ENCODE data around the gene SWT1. TPM values are rescaled to one million over a fixed set of nuclear protein-coding genes. Genes with fewer than 3 reads are reported as not detected.
A peak's percentile ranks its signal among the peaks of the same experiment; 100 is the strongest.
"Not testable (repeated sequence)": the region's sequence is repeated elsewhere in the genome, so short reads cannot be mapped to it uniquely, and the experiment has no call there.

Gene SWT1
- total RNA-seq, 2 experiments from 2014 or later: 1.8 to 2.5 TPM

DNA sequence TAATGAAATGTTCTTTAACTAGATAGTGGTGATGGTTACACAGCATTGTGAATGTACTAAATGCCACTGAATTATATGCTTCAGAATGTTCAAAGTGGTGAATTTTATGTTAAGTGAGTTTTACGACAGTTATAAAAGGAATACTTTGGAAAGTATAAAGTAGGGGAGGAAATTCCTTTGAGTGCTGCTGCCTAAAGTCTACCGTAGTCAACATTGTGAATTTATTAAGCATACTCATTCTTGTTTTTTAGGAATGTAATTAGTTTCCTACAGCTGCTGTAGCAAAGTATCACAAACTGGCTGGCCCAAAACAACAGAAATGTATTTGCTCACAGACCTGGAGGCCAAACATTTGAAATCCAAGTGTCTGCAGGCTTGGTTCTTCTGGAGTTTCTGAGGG is 73.0 kb downstream of the SWT1 start:
- TF ChIP-seq, protein P1, sequence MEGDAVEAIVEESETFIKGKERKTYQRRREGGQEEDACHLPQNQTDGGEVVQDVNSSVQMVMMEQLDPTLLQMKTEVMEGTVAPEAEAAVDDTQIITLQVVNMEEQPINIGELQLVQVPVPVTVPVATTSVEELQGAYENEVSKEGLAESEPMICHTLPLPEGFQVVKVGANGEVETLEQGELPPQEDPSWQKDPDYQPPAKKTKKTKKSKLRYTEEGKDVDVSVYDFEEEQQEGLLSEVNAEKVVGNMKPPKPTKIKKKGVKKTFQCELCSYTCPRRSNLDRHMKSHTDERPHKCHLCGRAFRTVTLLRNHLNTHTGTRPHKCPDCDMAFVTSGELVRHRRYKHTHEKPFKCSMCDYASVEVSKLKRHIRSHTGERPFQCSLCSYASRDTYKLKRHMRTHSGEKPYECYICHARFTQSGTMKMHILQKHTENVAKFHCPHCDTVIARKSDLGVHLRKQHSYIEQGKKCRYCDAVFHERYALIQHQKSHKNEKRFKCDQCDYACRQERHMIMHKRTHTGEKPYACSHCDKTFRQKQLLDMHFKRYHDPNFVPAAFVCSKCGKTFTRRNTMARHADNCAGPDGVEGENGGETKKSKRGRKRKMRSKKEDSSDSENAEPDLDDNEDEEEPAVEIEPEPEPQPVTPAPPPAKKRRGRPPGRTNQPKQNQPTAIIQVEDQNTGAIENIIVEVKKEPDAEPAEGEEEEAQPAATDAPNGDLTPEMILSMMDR (IDR thresholded peaks at IDR 0.05): no peak
- H3K4me1 Mint-ChIP-seq (ENCODE audit: low read depth): no peaks in the 10 kb centered on the region
- H3K4me3 Mint-ChIP-seq: no peak overlapping the region
- H3K27ac Mint-ChIP-seq: no peak overlapping the region
- DNase-seq (no peak), ATAC-seq (no peak)
- H3K36me3 Mint-ChIP-seq (ENCODE audit: low read depth): peaks cover 2% of the 10 kb centered on the region
- CTCF ChIA-PET: no interaction called here
- H3K9me3 Mint-ChIP-seq: no peaks in the 10 kb centered on the region
- POLR2A ChIA-PET: no interaction called here
- intact Hi-C loops (cut with micrococcal nuclease): loop anchor here (2.0 to 10.0 kb wide), 2 partner anchors 49 to 445 kb away; no protein-coding TSS in a partner anchor
- no peaks in the 10 kb centered on the region for H3K27me3 Mint-ChIP-seq

DNA sequence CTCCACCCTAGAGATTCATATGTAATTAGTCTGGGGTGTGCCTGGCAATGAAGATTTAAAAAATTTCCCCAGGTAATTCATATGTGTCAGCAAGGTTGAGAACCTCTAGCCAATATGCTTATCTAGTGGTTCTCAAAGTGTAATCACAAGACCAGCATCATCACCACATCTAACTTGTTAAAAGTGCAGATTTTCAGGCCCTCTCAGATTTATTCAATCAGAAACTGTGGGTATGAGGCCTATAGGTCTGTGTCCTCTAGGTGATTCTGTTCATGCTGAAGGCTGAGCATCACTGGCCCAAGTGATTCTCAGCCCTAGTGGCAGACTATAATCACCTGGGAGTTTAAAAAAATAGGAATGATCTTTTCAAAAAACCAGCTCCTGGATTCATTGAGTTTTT is 75.9 kb downstream of the SWT1 start:
- peak; percentile 30 for ATAC-seq

DNA sequence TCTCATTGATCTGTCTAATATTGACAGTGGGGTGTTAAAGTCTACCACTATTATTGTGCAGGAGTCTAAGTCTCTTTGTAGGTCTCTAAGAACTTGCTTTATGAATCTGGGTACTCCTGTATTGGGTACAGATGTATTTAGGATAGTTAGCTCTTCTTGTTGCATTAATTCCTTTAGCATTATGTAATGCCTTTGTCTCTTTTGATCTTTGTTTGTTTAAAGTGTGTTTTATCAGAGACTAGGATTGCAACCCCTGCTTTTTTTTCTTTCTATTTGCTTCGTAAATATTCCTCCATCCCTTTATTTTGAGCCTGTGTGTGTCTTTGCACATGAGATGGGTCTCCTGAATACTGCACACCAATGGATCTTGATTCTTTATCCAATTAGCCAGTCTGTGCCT is 77.2 kb downstream of the SWT1 start:
- H3K4me1 Mint-ChIP-seq (ENCODE audit: low read depth); ATAC-seq; H3K27ac Mint-ChIP-seq; CTCF ChIA-PET; H3K27me3 Mint-ChIP-seq; H3K9me3 Mint-ChIP-seq; H3K4me3 Mint-ChIP-seq; H3K36me3 Mint-ChIP-seq (ENCODE audit: low read depth); DNase-seq: not testable (repeated sequence)
- intact Hi-C loops (cut with micrococcal nuclease): loop anchor here (10.0 kb wide), 1 partner anchor 441 kb away; no protein-coding TSS in a partner anchor
- POLR2A ChIA-PET: interaction anchor here (1.3 kb wide), 1 partner anchor 30 kb away, joined by 3 read pairs; no protein-coding TSS in a partner anchor

More for the DNA sequence above, 75.9 kb downstream of the SWT1 start:
- Mint-ChIP-seq H3K27ac (no peak overlapping the region), H3K4me3 (no peak overlapping the region), H3K9me3 (peaks cover 2% of the 10 kb centered on the region), H3K27me3 (no peaks in the 10 kb centered on the region), H3K36me3 (ENCODE audit: low read depth) (peaks cover 2% of the 10 kb centered on the region), H3K4me1 (ENCODE audit: low read depth) (no peaks in the 10 kb centered on the region)
- ChIA-PET POLR2A (no interaction called here), CTCF (interaction anchor here (1.4 kb wide), 1 partner anchor 63 kb away, joined by 3 read pairs; no protein-coding TSS in a partner anchor)
- intact Hi-C loops (cut with micrococcal nuclease): loop anchor here (10.0 kb wide), 1 partner anchor 442 kb away; no protein-coding TSS in a partner anchor
- no peak for DNase-seq
- TF ChIP-seq, protein P1 (IDR thresholded peaks at IDR 0.05): no peak

DNA sequence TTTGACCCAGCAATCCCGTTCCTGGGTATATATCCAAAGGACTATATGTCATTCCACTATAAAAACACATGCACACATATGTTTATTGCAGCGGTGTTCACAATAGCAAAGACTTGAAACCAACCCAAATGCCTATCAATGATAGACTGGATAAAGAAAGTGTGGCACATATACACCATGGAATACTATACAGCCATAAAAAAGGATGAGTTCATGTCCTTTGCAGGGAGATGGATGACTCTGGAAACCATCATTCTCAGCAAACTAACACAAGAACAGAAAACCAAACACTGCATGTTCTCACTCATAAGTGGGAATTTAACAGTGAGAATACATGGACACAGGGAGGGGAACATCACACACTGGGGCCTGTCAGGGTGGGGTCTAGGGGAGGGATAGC is 80.2 kb downstream of the SWT1 start:
- DNase-seq; POLR2A ChIA-PET; H3K36me3 Mint-ChIP-seq (ENCODE audit: low read depth); H3K27me3 Mint-ChIP-seq; H3K9me3 Mint-ChIP-seq; H3K27ac Mint-ChIP-seq; H3K4me3 Mint-ChIP-seq; ATAC-seq: not testable (repeated sequence)
- peaks cover 26% of the 10 kb centered on the region for H3K4me1 Mint-ChIP-seq (ENCODE audit: low read depth)
- intact Hi-C loops (cut with micrococcal nuclease): loop anchor here (10.0 kb wide), 1 partner anchor 438 kb away; no protein-coding TSS in a partner anchor
- CTCF ChIA-PET: interaction anchor here (0.9 kb wide), 1 partner anchor 67 kb away, joined by 3 read pairs; no protein-coding TSS in a partner anchor

DNA sequence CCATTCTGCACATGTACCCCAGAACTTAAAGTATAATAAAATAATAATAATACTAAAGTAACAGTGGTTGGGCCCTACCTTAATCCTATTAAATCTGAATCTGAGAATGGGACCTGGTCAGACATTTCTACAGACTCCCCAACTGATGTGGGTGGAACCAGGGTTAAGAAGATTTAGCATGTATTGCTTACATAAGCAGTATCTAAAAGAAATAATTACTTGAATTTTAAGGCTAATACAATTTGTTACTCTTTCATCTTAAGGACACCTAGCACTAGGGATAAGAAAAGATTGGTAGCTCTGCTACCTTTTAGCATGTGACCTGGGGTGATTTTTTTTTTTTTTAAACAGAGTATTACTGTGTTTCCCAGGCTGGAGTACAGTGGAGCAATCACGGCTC is 80.7 kb downstream of the SWT1 start:
- TF ChIP-seq, protein P1 (IDR thresholded peaks at IDR 0.05): no peak
- Mint-ChIP-seq H3K36me3 (ENCODE audit: low read depth) (peaks cover 2% of the 10 kb centered on the region), H3K4me3 (no peak overlapping the region), H3K4me1 (ENCODE audit: low read depth) (peaks cover 26% of the 10 kb centered on the region), H3K9me3 (peaks cover 2% of the 10 kb centered on the region), H3K27me3 (no peaks in the 10 kb centered on the region), H3K27ac (no peak overlapping the region)
- intact Hi-C loops (cut with micrococcal nuclease): loop anchor here (10.0 kb wide), 1 partner anchor 437 kb away; no protein-coding TSS in a partner anchor
- ATAC-seq (no peak), DNase-seq (no peak)
- CTCF ChIA-PET: interaction anchor here (1.0 to 3.3 kb wide), 4 partner anchors 44 to 443 kb away, joined by 3 to 19 read pairs (median 10); no protein-coding TSS in a partner anchor
- POLR2A ChIA-PET: interaction anchor here (3.0 kb wide), 1 partner anchor 79 kb away, joined by 11 read pairs; the partner anchor contains the start of gene IVNS1ABP

DNA sequence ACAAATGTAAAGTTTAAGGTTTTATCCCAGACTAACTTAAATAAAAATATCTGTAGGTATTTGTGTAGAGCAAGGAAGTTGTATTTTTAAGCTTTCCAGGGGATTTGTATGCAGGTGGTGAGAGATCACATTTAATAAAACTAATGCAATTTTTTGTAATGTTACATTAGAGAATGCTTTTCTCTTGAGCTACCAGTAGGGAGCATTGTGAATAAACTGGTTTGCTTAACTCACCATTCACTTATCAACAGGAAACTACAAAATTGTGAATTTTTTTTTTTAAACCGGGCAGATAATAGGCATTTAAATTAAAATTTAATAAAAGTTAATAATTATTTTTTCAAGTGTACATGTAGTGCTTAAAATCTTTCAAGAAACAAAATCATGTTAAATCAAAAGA is 81.5 kb downstream of the SWT1 start:
- ChIA-PET CTCF (interaction anchor here (0.9 to 3.3 kb wide), 15 partner anchors 9 to 456 kb away, joined by 3 to 19 read pairs (median 4); no protein-coding TSS in a partner anchor), POLR2A (interaction anchor here (3.0 kb wide), 1 partner anchor 79 kb away, joined by 11 read pairs; the partner anchor contains the start of gene IVNS1ABP)
- no peak overlapping the region for H3K4me3 Mint-ChIP-seq
- peaks cover 2% of the 10 kb centered on the region for H3K36me3 Mint-ChIP-seq (ENCODE audit: low read depth)
- no peaks in the 10 kb centered on the region for H3K27me3 Mint-ChIP-seq
- intact Hi-C loops (cut with micrococcal nuclease): loop anchor here (10.0 kb wide), 1 partner anchor 436 kb away; no protein-coding TSS in a partner anchor
- TF ChIP-seq, protein P1 (IDR thresholded peaks at IDR 0.05): peak; percentile 48
- H3K9me3 Mint-ChIP-seq: peaks cover 2% of the 10 kb centered on the region
- no peak overlapping the region for H3K27ac Mint-ChIP-seq
- ATAC-seq (peak; percentile 64), DNase-seq (no peak)
- peaks cover 26% of the 10 kb centered on the region for H3K4me1 Mint-ChIP-seq (ENCODE audit: low read depth)
